Stimulated activated effector memory CD8-positive, alpha-beta T cell treated with anti-CD3 and anti-CD28 coated beads, Interleukin-12 subunit alpha, Interleukin-12 subunit beta, amount 100 ng/mL, for 72 hours (primary cell): Measurements from ENCODE around the gene TMCC2.
A peak's percentile ranks its signal among the peaks of the same experiment; 100 is the strongest.

Source experiments
- ATAC-seq: fragments of 150-1000 bp; cut with Tn5 transposase; 2 replicates; pipeline ENCODE4 v1.10.0; 2021
- DNase-seq, 2 donors: peaks; one replicate each; pipeline ENCODE4 v3.0.0; 2021 to 2022; ENCODE audit warnings: low spot score in 2 of 2
- H3K27ac Mint-ChIP-seq: one replicate; pipeline ENCODE4 v1.8.0; 2022; ENCODE audit warnings: mild to moderate bottlenecking, mixed read lengths
- H3K36me3 Mint-ChIP-seq: one replicate; pipeline ENCODE4 v1.8.0; 2022; ENCODE audit warnings: mild to moderate bottlenecking, mixed read lengths
- H3K4me1 Mint-ChIP-seq: one replicate; pipeline ENCODE4 v1.8.0; 2022; ENCODE audit warnings: mixed read lengths
- H3K4me3 Mint-ChIP-seq: one replicate; pipeline ENCODE4 v1.8.0; 2022; ENCODE audit warnings: mild to moderate bottlenecking, mixed read lengths
- H3K9me3 Mint-ChIP-seq: one replicate; pipeline ENCODE4 v1.8.0; 2022; ENCODE audit warnings: mixed read lengths

TMCC2 gene

GRCh38 chr1:205199931-205200299, 27.8 kb upstream of the TMCC2 start:
- peak overlapping the region; percentile 86 for H3K27ac Mint-ChIP-seq
- peak overlapping the region; percentile 53 for H3K4me3 Mint-ChIP-seq
- no peak for ATAC-seq

GRCh38 chr1:205204552-205204951, 23.2 kb upstream of the TMCC2 start:
- peaks cover 51% of the 10 kb centered on the region for H3K4me1 Mint-ChIP-seq
- H3K4me3 Mint-ChIP-seq = peak overlapping the region; percentile 22
- no peak for DNase-seq
- no peaks in the 10 kb centered on the region for H3K9me3 Mint-ChIP-seq
- H3K27ac Mint-ChIP-seq = peak overlapping the region; percentile 9
- no peak for ATAC-seq
- H3K36me3 Mint-ChIP-seq = peaks cover 16% of the 10 kb centered on the region

More at GRCh38 chr1:205199931-205200299, 27.8 kb upstream of the TMCC2 start:
- Mint-ChIP-seq H3K36me3 (peaks cover 17% of the 10 kb centered on the region), H3K9me3 (no peaks in the 10 kb centered on the region), H3K4me1 (peaks cover 66% of the 10 kb centered on the region)
- DNase-seq = peak in 1 of 2 donors; percentile 61

- ATAC-seq (no peak), DNase-seq (no peak)
- Mint-ChIP-seq H3K27ac (peak overlapping the region; percentile 9), H3K36me3 (peaks cover 11% of the 10 kb centered on the region), H3K4me3 (peak overlapping the region; percentile 22), H3K9me3 (no peaks in the 10 kb centered on the region), H3K4me1 (peaks cover 47% of the 10 kb centered on the region)
Measured at GRCh38 chr1:205205055-205205454, 22.7 kb upstream of the TMCC2 start.

- Mint-ChIP-seq H3K4me3 (peak overlapping the region; percentile 26), H3K9me3 (no peaks in the 10 kb centered on the region), H3K27ac (no peak overlapping the region), H3K4me1 (peaks cover 44% of the 10 kb centered on the region), H3K36me3 (peaks cover 20% of the 10 kb centered on the region)
- no peak for DNase-seq
- no peak for ATAC-seq
Measured at GRCh38 chr1:205208811-205209210, 18.9 kb upstream of the TMCC2 start.

- peaks cover 20% of the 10 kb centered on the region for H3K36me3 Mint-ChIP-seq
- ATAC-seq (peak; percentile 38), DNase-seq (no peak)
- H3K4me1 Mint-ChIP-seq = peaks cover 27% of the 10 kb centered on the region
- peak overlapping the region; percentile 94 for H3K27ac Mint-ChIP-seq
- H3K4me3 Mint-ChIP-seq = peak overlapping the region; percentile 95
- H3K9me3 Mint-ChIP-seq = no peaks in the 10 kb centered on the region
Measured at GRCh38 chr1:205210756-205211168, 17.0 kb upstream of the TMCC2 start.

GRCh38 chr1:205211169-205211838, 16.4 kb upstream of the TMCC2 start, which contains the start of gene DSTYK:
Gene DSTYK (minus strand): TSS chr1:205211702. CDS start chr1:205211535, 167 bp downstream.
- peaks cover 27% of the 10 kb centered on the region for H3K4me1 Mint-ChIP-seq
- H3K36me3 Mint-ChIP-seq = peaks cover 20% of the 10 kb centered on the region
- peak; percentile 78 to 96 for DNase-seq
- peak within 1 kb of the TSS; percentile 95 for H3K4me3 Mint-ChIP-seq
- peak; percentile 93 for ATAC-seq
- H3K9me3 Mint-ChIP-seq = no peaks in the 10 kb centered on the region
- peak within 1 kb of the TSS; percentile 94 for H3K27ac Mint-ChIP-seq

- Mint-ChIP-seq H3K4me3 (peak overlapping the region; percentile 95), H3K36me3 (peaks cover 16% of the 10 kb centered on the region), H3K4me1 (peaks cover 27% of the 10 kb centered on the region), H3K27ac (peak overlapping the region; percentile 94), H3K9me3 (no peaks in the 10 kb centered on the region)
- DNase-seq (no peak), ATAC-seq (peak; percentile 47)
Measured at GRCh38 chr1:205211839-205212536, 15.8 kb upstream of the TMCC2 start.

- Mint-ChIP-seq H3K9me3 (no peaks in the 10 kb centered on the region), H3K36me3 (peaks cover 9% of the 10 kb centered on the region), H3K27ac (no peak overlapping the region), H3K4me1 (peaks cover 19% of the 10 kb centered on the region), H3K4me3 (no peak overlapping the region)
- DNase-seq (no peak), ATAC-seq (no peak)
Measured at GRCh38 chr1:205214756-205215155, 13.0 kb upstream of the TMCC2 start.

GRCh38 chr1:205216588-205216987, 11.2 kb upstream of the TMCC2 start:
- Mint-ChIP-seq H3K4me3 (no peak overlapping the region), H3K9me3 (no peaks in the 10 kb centered on the region), H3K36me3 (peaks cover 4% of the 10 kb centered on the region), H3K4me1 (peaks cover 9% of the 10 kb centered on the region), H3K27ac (no peak overlapping the region)
- ATAC-seq (no peak), DNase-seq (no peak)

- H3K4me1 Mint-ChIP-seq = peaks cover under 1% of the 10 kb centered on the region
Measured at GRCh38 chr1:205217418-205217817, 10.3 kb upstream of the TMCC2 start.

GRCh38 chr1:205220421-205220820, 7.3 kb upstream of the TMCC2 start:
- ATAC-seq = no peak
- Mint-ChIP-seq H3K36me3 (no peaks in the 10 kb centered on the region), H3K4me1 (no peaks in the 10 kb centered on the region), H3K4me3 (no peak overlapping the region), H3K9me3 (no peaks in the 10 kb centered on the region), H3K27ac (no peak overlapping the region)
- no peak for DNase-seq

More at GRCh38 chr1:205217418-205217817, 10.3 kb upstream of the TMCC2 start:
- H3K36me3 Mint-ChIP-seq = no peaks in the 10 kb centered on the region
- H3K4me3 Mint-ChIP-seq = no peak overlapping the region
- ATAC-seq (no peak), DNase-seq (no peak)
- no peaks in the 10 kb centered on the region for H3K9me3 Mint-ChIP-seq
- no peak overlapping the region for H3K27ac Mint-ChIP-seq

GRCh38 chr1:205224736-205225135, 3.0 kb upstream of the TMCC2 start:
- Mint-ChIP-seq H3K9me3 (no peaks in the 10 kb centered on the region), H3K4me1 (peaks cover 28% of the 10 kb centered on the region), H3K36me3 (peaks cover 5% of the 10 kb centered on the region), H3K27ac (no peak overlapping the region), H3K4me3 (no peak overlapping the region)
- no peak for DNase-seq
- ATAC-seq = no peak

GRCh38 chr1:205225901-205226765, 1.6 kb upstream of the TMCC2 start:
- H3K27ac Mint-ChIP-seq = no peak overlapping the region
- peaks cover 37% of the 10 kb centered on the region for H3K4me1 Mint-ChIP-seq
- DNase-seq = no peak

GRCh38 chr1:205226868-205227583, 720 bp upstream of the TMCC2 start:
- H3K9me3 Mint-ChIP-seq = no peaks in the 10 kb centered on the region
- no peak overlapping the region for H3K27ac Mint-ChIP-seq
- peaks cover 39% of the 10 kb centered on the region for H3K4me1 Mint-ChIP-seq
- ATAC-seq (peak; percentile 9), DNase-seq (no peak)
- peak overlapping the region; percentile 93 for H3K4me3 Mint-ChIP-seq
- H3K36me3 Mint-ChIP-seq = peaks cover 5% of the 10 kb centered on the region

More at GRCh38 chr1:205225901-205226765, 1.6 kb upstream of the TMCC2 start:
- ATAC-seq = no peak
- no peaks in the 10 kb centered on the region for H3K9me3 Mint-ChIP-seq
- peak overlapping the region; percentile 93 for H3K4me3 Mint-ChIP-seq
- H3K36me3 Mint-ChIP-seq = peaks cover 5% of the 10 kb centered on the region
